Measurements from ENCODE around the gene ZC3H18. TPM values are rescaled to one million over a fixed set of nuclear protein-coding genes. Genes with fewer than 3 reads are reported as not detected.

Gene ZC3H18
- total RNA-seq, 2 donors from 2014 or later = 7.9 to 10.0 TPM

GRCh38 chr16:88619859-88620815, 49.9 kb downstream of the ZC3H18 start:
- TF ChIP-seq CTCF (IDR thresholded peaks at IDR 0.05) = no peak
- H3K4me1 ChIP-seq = peaks cover 0 to 21% of the 10 kb centered on the region in 2 donors
- H3K36me3 ChIP-seq = peaks cover 43% of the 10 kb centered on the region
- H3K27ac ChIP-seq = peak overlapping the region in 1 of 2 donors; percentile 43
- H3K27me3 ChIP-seq = no peaks in the 10 kb centered on the region
- no peaks in the 10 kb centered on the region for H3K9me3 ChIP-seq
- no peak overlapping the region for H3K4me3 ChIP-seq
- DNase-seq (ENCODE audit: low spot score) = no peak

- H3K27ac ChIP-seq = no peak overlapping the region
- peaks cover 61% of the 10 kb centered on the region for H3K36me3 ChIP-seq
- H3K4me1 ChIP-seq = peaks cover 0 to 12% of the 10 kb centered on the region in 2 donors
- H3K9me3 ChIP-seq = no peaks in the 10 kb centered on the region
- DNase-seq (ENCODE audit: low spot score) = no peak
- H3K27me3 ChIP-seq = no peaks in the 10 kb centered on the region
- no peak overlapping the region for H3K4me3 ChIP-seq
- no peak for TF ChIP-seq CTCF (IDR thresholded peaks at IDR 0.05)
Measured at GRCh38 chr16:88622125-88622524, 51.9 kb downstream of the ZC3H18 start.

GRCh38 chr16:88622866-88623265, 52.7 kb downstream of the ZC3H18 start:
- Histone ChIP-seq H3K27ac (no peak overlapping the region), H3K27me3 (no peaks in the 10 kb centered on the region), H3K4me3 (no peak overlapping the region), H3K9me3 (no peaks in the 10 kb centered on the region), H3K4me1 (peaks cover 0 to 12% of the 10 kb centered on the region in 2 donors), H3K36me3 (peaks cover 66% of the 10 kb centered on the region)
- DNase-seq (ENCODE audit: low spot score) = no peak
- TF ChIP-seq CTCF (IDR thresholded peaks at IDR 0.05) = no peak

GRCh38 chr16:88623858-88624257, 53.7 kb downstream of the ZC3H18 start:
- peaks cover 62% of the 10 kb centered on the region for H3K36me3 ChIP-seq
- no peaks in the 10 kb centered on the region for H3K9me3 ChIP-seq

GRCh38 chr16:88624481-88624880, 54.3 kb downstream of the ZC3H18 start:
- no peak overlapping the region for H3K4me3 ChIP-seq
- peaks cover 0 to 5% of the 10 kb centered on the region in 2 donors for H3K4me1 ChIP-seq
- no peak for DNase-seq (ENCODE audit: low spot score)
- no peak overlapping the region for H3K27ac ChIP-seq
- no peaks in the 10 kb centered on the region for H3K27me3 ChIP-seq
- TF ChIP-seq CTCF (IDR thresholded peaks at IDR 0.05) = no peak
- peaks cover 65% of the 10 kb centered on the region for H3K36me3 ChIP-seq
- no peaks in the 10 kb centered on the region for H3K9me3 ChIP-seq

More at GRCh38 chr16:88623858-88624257, 53.7 kb downstream of the ZC3H18 start:
- peaks cover 0 to 11% of the 10 kb centered on the region in 2 donors for H3K4me1 ChIP-seq
- no peak overlapping the region for H3K27ac ChIP-seq
- H3K27me3 ChIP-seq = no peaks in the 10 kb centered on the region
- DNase-seq (ENCODE audit: low spot score) = no peak
- no peak overlapping the region for H3K4me3 ChIP-seq
- no peak for TF ChIP-seq CTCF (IDR thresholded peaks at IDR 0.05)

Measured in right atrium auricular region (tissue), 2 donors.